Measurements from ENCODE around the gene MIER2. TPM values are rescaled to one million over a fixed set of nuclear protein-coding genes. Genes with fewer than 3 reads are reported as not detected.
"Not testable (repeated sequence)": the region's sequence is repeated elsewhere in the genome, so short reads cannot be mapped to it uniquely, and the experiment has no call there.

The MIER2 gene
- total RNA-seq, 4 donors from 2014 or later: 11.6 to 26.4 (median 18.9) TPM

DNA sequence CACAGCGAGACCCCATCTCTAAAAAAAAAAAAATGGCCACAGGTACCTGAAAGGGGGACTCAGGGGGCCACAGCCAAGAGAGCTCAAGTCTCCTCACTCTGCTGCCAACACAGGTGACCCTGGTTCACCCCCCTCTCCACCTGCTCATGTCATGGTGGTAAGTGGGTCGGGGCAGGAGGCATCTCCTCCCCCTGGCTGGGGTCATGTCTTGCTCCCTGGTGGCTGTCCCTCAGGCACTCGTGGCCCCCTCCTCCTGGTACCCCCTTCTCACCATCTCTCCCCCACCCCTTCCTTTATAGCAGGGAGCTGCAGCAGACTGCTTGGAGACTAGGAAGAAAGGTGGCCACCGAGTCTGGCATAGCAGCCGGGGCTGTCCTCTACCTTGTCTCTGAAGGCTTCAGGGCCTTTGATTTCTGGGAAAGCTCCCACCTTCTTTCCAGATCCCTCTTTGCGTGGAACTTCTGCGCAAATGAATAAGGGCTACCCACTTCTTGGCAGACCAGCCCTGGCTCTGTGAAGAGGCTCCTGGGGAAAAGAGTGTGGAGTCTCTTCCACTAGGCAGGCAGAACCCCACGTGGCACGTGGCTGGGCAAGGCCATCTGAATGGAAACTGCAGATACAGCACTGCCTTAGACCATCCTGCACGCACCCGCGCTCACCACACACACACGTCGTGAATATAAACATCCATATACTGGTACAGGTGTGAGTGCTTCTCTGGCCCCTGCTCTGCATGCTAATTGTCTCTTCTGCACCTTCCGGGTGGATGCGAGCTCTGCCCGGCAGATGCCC is 20.1 kb upstream of the MIER2 start:
- TF ChIP-seq, protein P1, sequence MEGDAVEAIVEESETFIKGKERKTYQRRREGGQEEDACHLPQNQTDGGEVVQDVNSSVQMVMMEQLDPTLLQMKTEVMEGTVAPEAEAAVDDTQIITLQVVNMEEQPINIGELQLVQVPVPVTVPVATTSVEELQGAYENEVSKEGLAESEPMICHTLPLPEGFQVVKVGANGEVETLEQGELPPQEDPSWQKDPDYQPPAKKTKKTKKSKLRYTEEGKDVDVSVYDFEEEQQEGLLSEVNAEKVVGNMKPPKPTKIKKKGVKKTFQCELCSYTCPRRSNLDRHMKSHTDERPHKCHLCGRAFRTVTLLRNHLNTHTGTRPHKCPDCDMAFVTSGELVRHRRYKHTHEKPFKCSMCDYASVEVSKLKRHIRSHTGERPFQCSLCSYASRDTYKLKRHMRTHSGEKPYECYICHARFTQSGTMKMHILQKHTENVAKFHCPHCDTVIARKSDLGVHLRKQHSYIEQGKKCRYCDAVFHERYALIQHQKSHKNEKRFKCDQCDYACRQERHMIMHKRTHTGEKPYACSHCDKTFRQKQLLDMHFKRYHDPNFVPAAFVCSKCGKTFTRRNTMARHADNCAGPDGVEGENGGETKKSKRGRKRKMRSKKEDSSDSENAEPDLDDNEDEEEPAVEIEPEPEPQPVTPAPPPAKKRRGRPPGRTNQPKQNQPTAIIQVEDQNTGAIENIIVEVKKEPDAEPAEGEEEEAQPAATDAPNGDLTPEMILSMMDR (IDR thresholded peaks at IDR 0.05): no peak
- TF ChIP-seq POLR2A (IDR thresholded peaks at IDR 0.05; ENCODE audit: low read depth): no peak
- TF ChIP-seq EP300 (IDR thresholded peaks at IDR 0.05): no peak
- no peak for TF ChIP-seq POLR2AphosphoS5 (IDR thresholded peaks at IDR 0.05)
- WGBS: 77% methylated on average over 17 of the region's 17 CpGs
- H3K4me1 ChIP-seq: no peaks in the 10 kb centered on the region
- intact Hi-C loops (cut with DNase I): no loop called here
- no peaks in the 10 kb centered on the region for H3K36me3 ChIP-seq
- H3K27ac ChIP-seq (replicated peaks in 1 of 4): no peak overlapping the region
- H3K27me3 ChIP-seq: peaks cover 0 to 52% (median 0%) of the 10 kb centered on the region in 4 donors
- no peak overlapping the region for H3K4me3 ChIP-seq
- DNase-seq (ENCODE audit: extremely low spot score): no peak
- H3K9me3 ChIP-seq: no peaks in the 10 kb centered on the region

DNA sequence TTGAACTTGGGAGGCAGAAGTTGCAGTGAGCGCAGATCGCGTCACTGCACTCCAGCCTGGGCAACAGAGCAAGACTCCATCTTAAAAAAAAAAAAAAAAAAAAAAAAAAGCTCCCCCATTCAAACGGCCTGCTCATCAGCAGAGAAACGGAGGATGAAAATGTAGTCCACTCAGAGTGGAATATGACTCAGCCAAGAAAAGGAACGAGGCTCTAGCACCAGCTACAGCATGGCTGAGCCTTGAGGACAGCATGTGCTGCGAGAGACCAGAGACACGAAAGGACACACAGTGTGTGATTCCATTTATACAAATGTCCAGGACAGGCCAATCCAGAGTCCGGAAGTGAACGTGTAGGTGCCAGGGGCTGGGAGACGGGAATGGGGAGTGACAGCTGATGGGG is 18.1 kb upstream of the MIER2 start:
- Histone ChIP-seq H3K9me3 (no peaks in the 10 kb centered on the region), H3K4me3 (no peak overlapping the region), H3K27ac (replicated peaks in 1 of 4) (no peak overlapping the region), H3K36me3 (no peaks in the 10 kb centered on the region), H3K27me3 (peaks cover 0 to 59% (median 0%) of the 10 kb centered on the region in 4 donors), H3K4me1 (no peaks in the 10 kb centered on the region)
- 81% methylated on average over 11 of the region's 11 CpGs for WGBS
- no peak for DNase-seq (ENCODE audit: extremely low spot score)
- TF ChIP-seq POLR2AphosphoS5 (IDR thresholded peaks at IDR 0.05) (no peak), EP300 (IDR thresholded peaks at IDR 0.05) (no peak), POLR2A (IDR thresholded peaks at IDR 0.05; ENCODE audit: low read depth) (no peak)
- TF ChIP-seq, protein P1 (IDR thresholded peaks at IDR 0.05): no peak
- intact Hi-C loops (cut with DNase I): no loop called here

DNA sequence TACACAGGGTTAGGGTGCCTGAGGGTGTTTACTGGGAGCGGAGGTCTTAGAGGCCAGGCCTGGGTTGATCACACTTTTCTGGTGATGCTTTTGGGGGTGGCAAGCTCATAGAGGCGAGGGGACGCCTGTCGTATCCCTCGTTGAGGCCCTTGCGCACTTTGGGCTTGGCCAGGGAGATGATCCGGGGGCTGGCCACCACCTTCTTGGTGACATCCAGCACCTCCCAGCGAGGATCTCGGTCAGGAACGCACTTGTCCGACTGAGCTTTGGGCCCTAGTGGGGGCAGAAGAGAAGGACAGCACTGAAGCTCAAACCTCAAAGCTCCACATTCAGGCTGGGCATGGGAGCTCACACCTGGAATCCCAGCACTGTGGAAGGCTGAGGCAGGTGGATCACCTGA is 17.6 kb upstream of the MIER2 start:
- Histone ChIP-seq H3K36me3 (no peaks in the 10 kb centered on the region), H3K27ac (replicated peaks in 1 of 4) (no peak overlapping the region), H3K9me3 (no peaks in the 10 kb centered on the region), H3K27me3 (peaks cover 0 to 56% (median 0%) of the 10 kb centered on the region in 4 donors), H3K4me3 (no peak overlapping the region), H3K4me1 (no peaks in the 10 kb centered on the region)
- WGBS: 85% methylated on average over 10 of the region's 11 CpGs
- intact Hi-C loops (cut with DNase I): no loop called here
- TF ChIP-seq POLR2AphosphoS5 (IDR thresholded peaks at IDR 0.05) (no peak), POLR2A (IDR thresholded peaks at IDR 0.05; ENCODE audit: low read depth) (no peak), EP300 (IDR thresholded peaks at IDR 0.05) (no peak)
- TF ChIP-seq, protein P1 (IDR thresholded peaks at IDR 0.05): no peak
- DNase-seq (ENCODE audit: extremely low spot score): no peak

DNA sequence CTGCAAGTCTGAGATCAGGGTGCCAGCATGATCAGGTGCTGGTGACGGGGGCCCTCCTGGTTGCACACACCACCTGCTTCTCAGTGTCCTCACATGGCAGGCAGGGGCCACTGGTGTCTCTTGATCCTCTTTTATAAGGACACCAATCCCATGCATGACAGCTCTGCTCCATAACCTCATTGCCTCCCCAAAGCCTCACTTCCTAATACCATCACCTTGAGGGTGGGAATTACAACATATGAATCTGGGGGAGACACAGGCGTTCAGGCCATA is 15.0 kb upstream of the MIER2 start:
- H3K27ac ChIP-seq (replicated peaks in 1 of 4): no peak overlapping the region
- DNase-seq (ENCODE audit: extremely low spot score): no peak
- H3K9me3 ChIP-seq: peaks cover 0 to 8% (median 4%) of the 10 kb centered on the region in 4 donors
- no peak overlapping the region for H3K4me3 ChIP-seq
- no peak for TF ChIP-seq POLR2A (IDR thresholded peaks at IDR 0.05; ENCODE audit: low read depth)
- TF ChIP-seq, protein P1 (IDR thresholded peaks at IDR 0.05): no peak
- TF ChIP-seq POLR2AphosphoS5 (IDR thresholded peaks at IDR 0.05): no peak
- intact Hi-C loops (cut with DNase I): no loop called here
- WGBS: 80% methylated on average over 1 of the region's 2 CpGs
- peaks cover 0 to 45% (median 0%) of the 10 kb centered on the region in 4 donors for H3K27me3 ChIP-seq
- no peaks in the 10 kb centered on the region for H3K36me3 ChIP-seq
- H3K4me1 ChIP-seq: no peaks in the 10 kb centered on the region

DNA sequence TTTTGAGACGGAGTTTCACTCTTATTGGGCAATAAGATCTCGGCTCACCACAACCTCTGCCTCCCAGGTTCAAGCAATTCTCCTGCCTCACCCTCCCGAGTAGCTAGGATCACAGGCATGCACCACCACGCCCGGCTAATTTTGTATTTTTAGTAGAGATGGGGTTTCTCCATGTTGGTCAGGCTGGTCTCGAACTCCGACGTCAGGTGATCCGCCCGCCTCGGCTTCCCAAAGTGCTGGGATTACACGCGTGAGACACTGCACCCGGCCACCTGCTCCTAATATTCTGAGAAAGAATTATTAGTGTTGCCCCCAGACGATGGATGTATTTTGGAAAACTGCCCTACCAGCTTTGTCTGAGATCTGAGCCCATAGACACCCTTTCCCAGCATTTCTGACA is 10.9 kb upstream of the MIER2 start:
- intact Hi-C loops (cut with DNase I); DNase-seq (ENCODE audit: extremely low spot score): not testable (repeated sequence)
- WGBS: 89% methylated on average over 15 of the region's 15 CpGs

More for the DNA sequence above, 10.9 kb upstream of the MIER2 start:
- not testable (repeated sequence) for H3K4me3 ChIP-seq; H3K36me3 ChIP-seq; H3K27ac ChIP-seq (replicated peaks in 1 of 4); H3K4me1 ChIP-seq
- peaks cover 0 to 29% (median 23%) of the 10 kb centered on the region in 4 donors for H3K9me3 ChIP-seq
- H3K27me3 ChIP-seq: peaks cover 0 to 24% (median 0%) of the 10 kb centered on the region in 4 donors
